ENCODE measurements around the gene CETP.
"Not testable (repeated sequence)": the region's sequence is repeated elsewhere in the genome, so short reads cannot be mapped to it uniquely, and the experiment has no call there.

Gene CETP

GRCh38 chr16:57001026-57001679 lies 39.4 kb downstream of the CETP start:
- no peak for DNase-seq

- no peak for DNase-seq
These were observed 42.0 kb downstream of the CETP start for GRCh38 chr16:57003439-57004386.

- DNase-seq, result no peak
These were observed 42.9 kb downstream of the CETP start for GRCh38 chr16:57004387-57005250.

GRCh38 chr16:57005597-57005996 lies 43.8 kb downstream of the CETP start:
- DNase-seq, result not testable (repeated sequence)

- DNase-seq, result no peak
These were observed 45.3 kb downstream of the CETP start for GRCh38 chr16:57007050-57007449.

GRCh38 chr16:57007530-57007929 lies 45.8 kb downstream of the CETP start:
- DNase-seq, result no peak

GRCh38 chr16:57008440-57008839 lies 46.7 kb downstream of the CETP start:
- no peak for DNase-seq

GRCh38 chr16:57009643-57010170 lies 48.0 kb downstream of the CETP start:
- DNase-seq, result no peak

- no peak for DNase-seq
These were observed 50.6 kb downstream of the CETP start for GRCh38 chr16:57012353-57012752.

GRCh38 chr16:57013229-57013628 lies 51.5 kb downstream of the CETP start:
- DNase-seq, result no peak

- no peak for DNase-seq
These were observed 52.2 kb downstream of the CETP start for GRCh38 chr16:57013902-57014301.

- no peak for DNase-seq
These were observed 54.6 kb downstream of the CETP start for GRCh38 chr16:57016301-57016700.

GRCh38 chr16:57016831-57017230 lies 55.1 kb downstream of the CETP start:
- no peak for DNase-seq

- no peak for DNase-seq
These were observed 55.5 kb downstream of the CETP start for GRCh38 chr16:57017251-57017650.

- no peak for DNase-seq
These were observed 58.0 kb downstream of the CETP start for GRCh38 chr16:57019746-57020145.

- no peak for DNase-seq
These were observed 58.9 kb downstream of the CETP start for GRCh38 chr16:57020651-57021050.

- DNase-seq, result no peak
These were observed 60.0 kb downstream of the CETP start for GRCh38 chr16:57021757-57022156.

- no peak for DNase-seq
These were observed 60.7 kb downstream of the CETP start for GRCh38 chr16:57022445-57022844.

GRCh38 chr16:57023541-57024249 lies 61.9 kb downstream of the CETP start:
- DNase-seq, result no peak

GRCh38 chr16:57024894-57025680 lies 63.3 kb downstream of the CETP start:
- no peak for DNase-seq
